Body of pancreas (tissue), 4 donors: ENCODE measurements around the gene ASIC5.

Experiments
- POLR2A ChIP-seq, 3 donors: fragments of 450-650 bp; IDR thresholded peaks; one replicate each; pipeline ENCODE4 v1.6.1; 2016; ENCODE audit warnings: antibody characterized with exemption in 3 of 3, mild to moderate bottlenecking in 2 of 3
- TF ChIP-seq, protein P1 (sequence below), 7 experiments: fragments of 450-650 bp in 4 of 7; fragments of 200-600 bp in 3 of 7; sonication (generic) in 3 of 7; IDR thresholded peaks; one replicate each; pipeline ENCODE4 v1.5.1; 2016 to 2019; ENCODE audit warnings: antibody characterized with exemption in 7 of 7

GRCh38 chr4:155906554-155907247 is 40.6 kb upstream of the ASIC5 start:
- TF ChIP-seq, protein P1, sequence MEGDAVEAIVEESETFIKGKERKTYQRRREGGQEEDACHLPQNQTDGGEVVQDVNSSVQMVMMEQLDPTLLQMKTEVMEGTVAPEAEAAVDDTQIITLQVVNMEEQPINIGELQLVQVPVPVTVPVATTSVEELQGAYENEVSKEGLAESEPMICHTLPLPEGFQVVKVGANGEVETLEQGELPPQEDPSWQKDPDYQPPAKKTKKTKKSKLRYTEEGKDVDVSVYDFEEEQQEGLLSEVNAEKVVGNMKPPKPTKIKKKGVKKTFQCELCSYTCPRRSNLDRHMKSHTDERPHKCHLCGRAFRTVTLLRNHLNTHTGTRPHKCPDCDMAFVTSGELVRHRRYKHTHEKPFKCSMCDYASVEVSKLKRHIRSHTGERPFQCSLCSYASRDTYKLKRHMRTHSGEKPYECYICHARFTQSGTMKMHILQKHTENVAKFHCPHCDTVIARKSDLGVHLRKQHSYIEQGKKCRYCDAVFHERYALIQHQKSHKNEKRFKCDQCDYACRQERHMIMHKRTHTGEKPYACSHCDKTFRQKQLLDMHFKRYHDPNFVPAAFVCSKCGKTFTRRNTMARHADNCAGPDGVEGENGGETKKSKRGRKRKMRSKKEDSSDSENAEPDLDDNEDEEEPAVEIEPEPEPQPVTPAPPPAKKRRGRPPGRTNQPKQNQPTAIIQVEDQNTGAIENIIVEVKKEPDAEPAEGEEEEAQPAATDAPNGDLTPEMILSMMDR (IDR thresholded peaks at IDR 0.05), result no peak
- no peak for TF ChIP-seq POLR2A (IDR thresholded peaks at IDR 0.05)
